Activated CD4-positive, alpha-beta T cell treated with anti-CD3 and anti-CD28 coated beads, Interleukin-2, amount 50 U/mL, for 4 hours (primary cell): ENCODE measurements around the gene GM2A.
"Not testable (repeated sequence)": the region's sequence is repeated elsewhere in the genome, so short reads cannot be mapped to it uniquely, and the experiment has no call there.

ENCODE experiments used
- DNase-seq, 2 experiments: peaks; one replicate each; pipeline ENCODE4 v3.0.0-alpha.2; 2020

GM2A gene

GRCh38 chr5:151228986-151229385, 24.0 kb upstream of the GM2A start:
- no peak for DNase-seq

- no peak for DNase-seq
Measured at GRCh38 chr5:151230048-151230680, 22.8 kb upstream of the GM2A start.

- DNase-seq = no peak
Measured at GRCh38 chr5:151231359-151231758, 21.6 kb upstream of the GM2A start.

DNA sequence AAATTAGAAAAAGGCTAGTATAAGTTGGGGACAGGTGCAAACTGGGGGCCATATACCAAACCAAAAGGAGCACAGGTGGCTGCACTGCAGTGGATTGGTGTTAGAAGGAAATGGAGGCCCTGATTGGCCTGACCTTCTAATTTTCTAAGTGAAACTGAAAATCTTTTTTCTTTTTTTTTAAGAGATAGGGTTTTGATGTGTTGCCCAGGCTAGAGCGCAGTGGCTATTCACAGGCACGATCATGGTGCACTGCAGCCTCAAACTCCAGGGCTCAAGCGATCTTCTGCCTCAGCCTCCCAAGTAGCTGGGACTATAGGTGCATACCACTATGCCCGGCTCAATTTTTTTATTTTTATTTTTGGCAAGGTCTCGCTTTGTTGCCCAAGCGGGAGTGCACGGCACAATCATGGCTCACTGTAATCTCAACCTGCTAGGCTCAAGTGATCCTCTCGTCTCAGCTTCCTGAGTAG, 19.3 kb upstream of the GM2A start:
- DNase-seq = no peak

DNA sequence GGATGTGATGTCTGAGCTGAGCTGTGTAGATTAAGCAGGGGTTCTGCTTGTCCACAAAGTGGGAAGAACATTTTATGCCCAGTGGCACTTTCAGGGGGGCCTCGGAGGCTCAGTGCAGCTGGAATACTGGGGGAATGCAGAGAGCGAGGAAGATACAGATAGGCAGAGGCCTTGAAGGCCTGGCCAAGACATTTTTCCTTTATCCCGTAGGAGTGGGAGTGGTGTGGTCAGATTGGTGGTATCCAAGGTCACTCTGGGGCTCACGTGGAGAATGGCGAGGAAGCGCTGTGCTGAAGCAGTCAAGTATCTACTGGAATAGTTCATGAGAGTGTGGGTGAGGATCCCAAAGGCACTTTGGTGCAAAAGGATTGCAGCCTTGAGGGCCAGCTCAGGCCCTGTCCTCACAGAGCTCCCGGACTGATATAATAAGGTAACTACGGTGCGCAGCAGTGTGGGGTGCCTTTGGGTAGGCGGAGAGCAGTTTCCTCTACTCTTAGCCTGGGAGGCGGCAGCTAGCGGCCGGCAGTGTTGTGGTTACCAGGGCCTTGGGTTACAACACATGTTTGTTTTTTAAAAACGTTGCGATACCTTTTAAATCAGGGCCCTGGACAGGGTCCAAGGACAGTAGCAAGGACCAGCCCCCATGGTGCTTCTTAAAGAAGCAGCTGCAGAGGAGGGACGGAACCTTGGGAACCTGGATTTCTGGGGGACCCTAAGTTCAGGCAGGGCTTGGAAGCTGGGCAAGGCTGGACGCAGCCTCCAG, 18.3 kb upstream of the GM2A start:
- no peak for DNase-seq

- not testable (repeated sequence) for DNase-seq
Measured at GRCh38 chr5:151235239-151235571, 17.8 kb upstream of the GM2A start.

- no peak for DNase-seq
Measured at GRCh38 chr5:151236888-151237287, 16.1 kb upstream of the GM2A start.

DNA sequence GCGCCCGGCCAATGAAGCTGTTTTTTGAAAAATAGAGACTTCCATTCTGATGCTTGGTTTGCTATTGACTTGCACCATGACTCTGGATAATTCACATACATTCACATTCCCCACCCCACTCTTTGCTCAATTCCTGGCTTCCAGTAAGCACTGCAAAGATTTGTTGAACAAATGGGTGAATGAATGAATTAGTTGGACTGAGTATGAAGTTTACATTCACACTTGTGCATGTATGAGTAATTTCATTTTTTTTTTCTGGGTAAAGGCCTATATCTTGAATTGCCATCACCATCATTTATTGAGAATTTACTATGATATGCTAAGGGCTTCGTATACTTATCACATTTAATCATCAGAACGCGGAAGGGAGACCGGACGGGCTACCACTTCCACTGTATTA, 15.3 kb upstream of the GM2A start:
- DNase-seq = no peak

DNA sequence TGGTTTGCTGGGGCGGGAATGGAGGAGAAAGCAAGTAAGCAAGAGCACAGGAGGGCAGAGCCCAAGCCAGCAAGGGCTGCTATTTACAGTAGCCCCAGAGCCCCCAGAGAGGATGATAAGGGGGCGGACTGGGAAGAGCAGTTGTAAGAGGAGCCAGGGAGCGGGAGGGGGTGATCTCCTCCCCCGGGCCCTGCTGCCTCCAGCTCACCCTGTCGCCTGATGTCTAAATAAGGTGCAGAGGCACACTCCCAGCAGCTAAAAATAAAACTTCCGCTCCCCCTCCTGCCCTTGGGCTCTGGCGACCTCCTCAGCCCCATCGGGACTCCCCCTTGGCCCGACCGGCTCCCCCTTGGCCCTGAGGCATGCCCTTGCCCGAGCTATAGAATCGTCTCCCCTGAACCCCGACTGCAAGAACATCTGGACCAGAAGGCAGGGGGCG, 14.7 kb upstream of the GM2A start:
- DNase-seq = no peak

DNA sequence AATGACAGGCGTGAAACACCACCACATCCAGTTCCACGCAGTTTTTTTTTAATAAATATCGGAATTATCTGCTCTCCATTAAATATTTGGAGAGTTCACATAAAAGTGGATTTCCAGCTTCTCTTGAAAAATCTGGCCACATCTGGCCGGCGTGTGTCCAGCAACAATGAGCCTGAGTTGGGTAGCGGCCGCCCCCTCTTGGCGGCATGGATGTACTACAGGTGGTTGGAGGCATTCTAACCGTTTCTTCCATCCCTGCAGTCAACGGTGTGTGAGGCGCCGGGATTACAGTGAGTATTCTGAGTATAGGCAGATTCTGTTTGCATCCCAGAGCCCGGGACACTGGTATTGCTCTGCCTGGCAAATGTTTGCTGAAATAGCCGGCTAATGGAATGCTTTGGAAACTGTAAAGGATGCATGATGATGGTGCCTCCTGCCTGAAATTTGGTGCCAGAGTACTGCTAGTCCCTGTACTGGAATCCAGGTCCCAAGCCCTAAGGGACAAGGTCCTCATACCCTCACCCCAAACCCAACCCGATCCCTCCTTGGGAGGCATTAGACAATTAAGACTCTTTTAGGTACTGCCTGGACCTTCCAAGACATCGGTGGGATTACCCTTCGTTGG, 13.6 kb upstream of the GM2A start:
- no peak for DNase-seq

GRCh38 chr5:151240268-151240835, 12.6 kb upstream of the GM2A start:
- not testable (repeated sequence) for DNase-seq

DNA sequence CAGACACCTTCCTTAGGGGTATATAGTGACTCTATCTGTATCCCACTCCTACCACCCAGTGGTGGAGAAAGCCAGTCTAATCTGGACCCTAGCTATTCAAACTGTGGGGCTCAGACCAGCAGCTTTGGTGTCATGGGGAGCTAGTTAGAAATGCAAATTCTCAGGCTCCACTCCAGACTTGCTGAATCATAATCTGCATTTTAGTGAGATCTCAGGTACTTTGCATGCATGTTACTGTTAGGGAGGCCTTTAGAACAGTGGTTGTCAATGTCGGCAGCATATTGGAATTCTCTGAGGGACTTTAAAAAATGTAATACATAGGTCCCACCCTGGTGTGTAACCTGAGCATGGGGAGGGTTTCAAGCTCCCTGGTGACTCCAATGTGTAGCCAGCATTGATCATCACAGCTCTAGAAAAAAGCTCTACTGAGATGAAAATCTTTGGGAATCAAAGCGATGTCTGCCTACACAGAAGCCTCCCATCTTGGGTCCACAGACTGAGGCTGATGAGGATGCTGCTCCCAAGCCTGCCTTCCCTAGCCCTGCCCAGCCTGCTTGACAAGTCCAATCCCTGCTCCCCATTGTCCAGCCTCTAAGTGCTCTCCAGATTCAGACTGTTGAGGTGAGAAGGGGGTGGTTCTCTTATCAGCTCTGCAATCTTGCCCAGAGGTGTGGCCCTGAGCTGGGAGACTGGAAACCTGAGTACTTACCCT, 11.9 kb upstream of the GM2A start:
- no peak for DNase-seq

DNA sequence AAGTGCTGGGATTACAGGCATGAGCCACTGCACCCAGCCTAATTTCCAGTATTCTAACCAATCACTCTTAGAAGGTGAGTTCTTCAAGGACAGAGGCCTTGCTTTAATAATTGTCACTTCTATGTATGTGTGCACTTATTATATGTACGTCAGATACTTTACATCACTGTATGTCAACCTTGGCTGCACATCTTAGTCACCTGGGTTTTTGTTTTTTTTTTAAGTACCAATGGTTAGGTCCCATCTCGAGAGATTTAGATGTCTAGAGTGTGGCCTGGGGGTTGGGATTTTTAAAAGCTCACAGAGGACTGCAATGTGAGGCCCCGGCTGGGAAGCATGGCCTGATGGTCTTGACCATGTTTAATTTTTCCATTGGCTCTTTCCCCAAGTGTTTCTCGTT, 9.9 kb upstream of the GM2A start:
- no peak for DNase-seq

- no peak for DNase-seq
Measured at GRCh38 chr5:151243564-151243963, 9.4 kb upstream of the GM2A start.

DNA sequence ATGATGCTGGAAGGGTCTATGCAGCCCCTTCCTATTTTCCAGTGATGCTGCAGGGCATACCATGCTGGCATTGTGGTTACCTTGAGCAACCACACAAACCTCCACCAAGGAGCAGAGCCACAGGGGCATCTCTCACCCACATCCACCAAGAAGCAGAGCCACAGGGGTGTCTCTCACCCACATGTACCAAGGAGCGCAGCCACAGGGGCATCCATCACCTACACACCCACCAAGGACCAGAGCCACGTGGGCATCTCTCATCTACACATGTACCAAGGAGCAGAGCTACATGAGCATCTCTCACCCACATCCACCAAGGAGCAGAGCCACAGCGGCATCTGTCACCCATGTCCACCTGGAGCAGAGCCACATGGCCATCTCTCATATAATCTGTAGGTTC, 8.8 kb upstream of the GM2A start:
- no peak for DNase-seq

- DNase-seq = no peak
Measured at GRCh38 chr5:151245680-151246219, 7.2 kb upstream of the GM2A start.

DNA sequence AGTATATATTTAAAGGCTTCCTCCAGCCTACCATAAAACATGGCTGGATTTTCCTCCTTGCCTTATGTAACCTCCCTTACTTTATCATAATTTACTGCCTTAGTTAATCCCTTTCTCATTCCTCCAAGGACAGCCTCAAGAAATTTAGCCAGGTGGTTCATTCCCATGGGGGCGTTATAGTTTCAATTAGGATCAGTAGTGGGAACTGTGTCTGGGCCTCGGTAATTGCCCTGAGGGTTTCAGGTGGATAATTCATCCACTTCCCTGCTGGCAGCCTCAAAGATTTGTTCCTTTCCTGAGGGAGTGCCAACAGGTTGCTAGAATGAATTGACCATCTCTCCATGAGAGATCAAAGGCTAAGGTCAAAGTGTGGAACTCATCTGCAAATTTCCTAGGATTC, 4.3 kb upstream of the GM2A start:
- no peak for DNase-seq

DNA sequence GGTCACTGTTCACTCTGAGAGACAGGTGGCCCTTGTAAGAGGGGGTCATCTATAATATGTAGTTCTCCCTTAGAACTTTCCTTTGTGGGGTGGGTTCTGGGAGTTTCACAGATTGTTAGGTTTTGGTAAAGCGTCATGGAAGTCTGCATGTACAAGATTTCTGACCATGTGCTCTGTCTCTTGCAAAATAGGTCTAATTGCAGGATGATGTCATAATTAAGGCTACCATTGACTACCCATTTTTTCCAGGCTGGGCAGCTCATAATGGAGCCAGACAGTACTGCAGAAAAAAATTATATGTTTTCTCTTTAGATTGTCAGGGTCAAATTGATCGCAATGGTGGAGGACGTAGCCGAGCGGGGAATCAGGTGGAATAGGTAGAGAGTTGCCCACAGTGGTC, 3.7 kb upstream of the GM2A start:
- no peak for DNase-seq

DNA sequence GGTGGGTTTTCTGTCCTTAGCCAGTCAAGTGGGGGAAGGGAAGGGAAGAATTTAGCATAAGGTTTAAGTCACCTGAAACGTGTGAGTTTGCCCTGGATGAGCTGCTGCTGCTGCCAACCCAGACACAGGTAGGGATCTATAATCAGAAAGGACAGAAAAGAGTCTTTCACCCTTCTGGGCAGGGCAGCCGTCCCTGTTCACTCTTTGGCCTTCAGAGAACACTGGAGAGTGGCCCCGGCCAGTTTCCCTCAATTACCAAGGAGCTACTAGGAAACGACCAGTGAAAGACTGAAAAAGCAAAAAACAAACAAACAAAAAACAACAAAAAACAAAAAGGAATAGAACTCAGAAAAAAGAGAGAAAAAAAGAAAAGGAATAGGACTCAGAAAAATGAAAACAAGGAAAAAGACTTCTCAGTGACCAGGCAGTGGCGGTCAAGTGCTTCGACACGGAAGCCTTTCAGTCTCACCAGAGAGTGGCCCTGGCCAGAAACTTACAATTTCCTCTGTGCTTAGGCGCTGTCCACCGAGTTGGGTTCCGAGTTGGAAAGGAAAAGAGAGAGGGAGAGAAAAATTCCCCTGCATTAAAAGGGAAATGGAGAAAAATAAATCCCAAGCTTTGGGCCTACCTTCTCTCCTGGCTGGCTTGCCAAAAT, 2.5 kb upstream of the GM2A start:
- DNase-seq = no peak

- DNase-seq = peak in 1 of 2 experiments; percentile 14
Measured at GRCh38 chr5:151251001-151251551, 1.9 kb upstream of the GM2A start.

DNA sequence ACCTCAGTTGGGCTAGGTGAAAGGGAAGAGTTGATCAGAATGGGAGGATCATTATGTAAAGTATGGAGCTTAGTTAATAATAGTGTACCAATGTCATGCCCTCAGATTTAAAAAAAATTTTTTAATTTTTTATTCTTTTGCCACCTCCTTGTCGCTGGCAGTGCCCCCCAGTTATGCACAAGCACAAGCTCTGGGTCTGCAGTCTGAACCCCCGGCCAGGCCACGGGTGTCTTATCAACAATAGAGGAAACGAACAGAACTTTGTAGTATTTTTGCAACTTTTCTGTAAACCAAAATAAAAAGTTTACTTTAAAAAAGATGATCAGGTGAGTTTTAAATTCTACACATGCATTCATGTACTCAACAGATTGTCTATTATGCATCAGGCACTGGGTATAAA, 1.4 kb upstream of the GM2A start:
- no peak for DNase-seq

DNA sequence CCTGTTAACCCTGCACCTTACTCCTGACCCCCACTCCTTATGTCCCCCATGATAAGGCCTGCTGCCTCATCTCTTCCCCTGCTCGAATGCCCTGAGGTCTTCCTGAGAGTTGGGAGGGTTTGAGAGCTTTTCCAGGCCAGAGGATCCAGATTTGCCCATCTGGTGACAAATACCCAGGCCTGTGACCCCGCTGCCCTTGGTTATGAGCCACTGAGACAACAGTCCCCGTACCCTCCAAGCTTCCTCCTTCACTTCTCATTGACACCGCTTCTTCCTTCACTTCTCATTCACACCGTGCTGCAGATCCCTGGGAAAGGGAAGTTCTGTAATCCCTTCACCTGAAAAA, 593 bp downstream of the GM2A start:
- DNase-seq = no peak
